ENCODE data around the gene TWF2.

GRCh38 chr3:52185837-52186236, 53.1 kb downstream of the TWF2 start:
- TF ChIP-seq EZH2 (IDR thresholded peaks at IDR 0.05; ENCODE audit: low read depth) (no peak), CTCF (conservative IDR thresholded peaks at IDR 0.05) (no peak)
